Measurements from ENCODE around the gene HAPLN3.
"Not testable (repeated sequence)": the region's sequence is repeated elsewhere in the genome, so short reads cannot be mapped to it uniquely, and the experiment has no call there.

Gene HAPLN3

DNA sequence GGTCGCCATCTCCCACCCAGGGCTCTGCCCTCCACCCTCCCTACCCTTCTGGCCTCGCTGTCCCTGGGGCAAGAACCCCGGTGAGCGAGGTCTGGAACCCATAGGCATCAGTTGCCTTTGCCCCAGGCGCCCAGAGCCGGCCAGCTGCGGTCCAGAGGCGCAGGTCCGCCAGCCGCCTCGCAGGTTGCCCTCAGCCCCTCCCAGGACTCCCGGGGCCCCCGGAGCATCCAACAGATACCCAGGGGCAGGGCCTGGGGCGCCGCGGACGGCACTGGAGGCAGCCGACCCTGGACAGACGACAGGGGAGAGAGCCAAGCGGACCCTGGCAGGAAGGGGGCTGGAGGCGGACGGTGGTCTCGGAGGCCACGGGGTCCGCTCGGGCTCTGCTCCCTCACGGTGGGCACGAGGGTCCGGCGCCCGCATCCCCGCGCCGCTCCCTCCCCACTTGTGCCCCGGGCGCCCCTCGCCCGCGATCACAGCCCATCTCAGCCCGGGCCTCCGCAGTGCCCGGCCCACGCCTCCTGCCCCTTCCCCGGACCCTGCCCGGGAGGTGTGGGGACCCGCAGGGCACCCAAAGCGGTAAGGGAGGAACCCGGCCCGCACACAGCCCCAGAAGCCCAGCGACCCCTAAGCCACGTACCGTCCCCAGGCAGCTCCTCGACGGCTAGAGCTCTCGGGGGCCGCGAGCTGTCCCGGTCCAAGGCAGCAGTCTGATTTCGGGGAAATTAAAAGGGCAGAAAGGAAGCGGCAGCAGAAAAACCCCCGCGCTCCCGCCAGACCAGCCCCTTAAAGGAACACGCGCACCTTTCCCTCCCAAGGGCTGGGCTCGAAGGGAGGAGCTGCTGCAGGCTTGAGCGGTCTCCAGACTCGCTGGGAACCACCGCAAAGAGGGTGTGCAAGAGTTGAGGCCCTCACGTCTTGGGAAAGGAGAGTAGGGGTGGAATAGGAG is at the start of gene HAPLN3:
Gene HAPLN3, minus strand, starts transcription at position 726 of the 949 bp plus-strand sequence. CDS start 8,246 bp downstream, outside the sequence.
- H3K9me3 Mint-ChIP-seq, result no peaks in the 10 kb centered on the region
- H3K4me3 Mint-ChIP-seq, result peak within 1 kb of the TSS; percentile 90
- H3K4me1 Mint-ChIP-seq (ENCODE audit: low read depth), result peaks cover 36% of the 10 kb centered on the region
- H3K27me3 Mint-ChIP-seq (ENCODE audit: low read depth), result no peaks in the 10 kb centered on the region
- H3K27ac Mint-ChIP-seq, result peak within 1 kb of the TSS; percentile 73
- H3K36me3 Mint-ChIP-seq (ENCODE audit: low read depth), result no peaks in the 10 kb centered on the region

GRCh38 chr15:88940110-88940675 is 44.8 kb upstream of the HAPLN3 start:
- Mint-ChIP-seq H3K27ac (no peak overlapping the region), H3K4me1 (ENCODE audit: low read depth) (no peaks in the 10 kb centered on the region), H3K36me3 (ENCODE audit: low read depth) (no peaks in the 10 kb centered on the region), H3K9me3 (no peaks in the 10 kb centered on the region), H3K27me3 (ENCODE audit: low read depth) (peaks cover 10% of the 10 kb centered on the region), H3K4me3 (no peak overlapping the region)

GRCh38 chr15:88939486-88939806 is 44.1 kb upstream of the HAPLN3 start:
- no peaks in the 10 kb centered on the region for H3K36me3 Mint-ChIP-seq (ENCODE audit: low read depth)
- no peaks in the 10 kb centered on the region for H3K9me3 Mint-ChIP-seq
- peaks cover 12% of the 10 kb centered on the region for H3K27me3 Mint-ChIP-seq (ENCODE audit: low read depth)
- H3K4me3 Mint-ChIP-seq, result no peak overlapping the region
- H3K27ac Mint-ChIP-seq, result no peak overlapping the region
- no peaks in the 10 kb centered on the region for H3K4me1 Mint-ChIP-seq (ENCODE audit: low read depth)

DNA sequence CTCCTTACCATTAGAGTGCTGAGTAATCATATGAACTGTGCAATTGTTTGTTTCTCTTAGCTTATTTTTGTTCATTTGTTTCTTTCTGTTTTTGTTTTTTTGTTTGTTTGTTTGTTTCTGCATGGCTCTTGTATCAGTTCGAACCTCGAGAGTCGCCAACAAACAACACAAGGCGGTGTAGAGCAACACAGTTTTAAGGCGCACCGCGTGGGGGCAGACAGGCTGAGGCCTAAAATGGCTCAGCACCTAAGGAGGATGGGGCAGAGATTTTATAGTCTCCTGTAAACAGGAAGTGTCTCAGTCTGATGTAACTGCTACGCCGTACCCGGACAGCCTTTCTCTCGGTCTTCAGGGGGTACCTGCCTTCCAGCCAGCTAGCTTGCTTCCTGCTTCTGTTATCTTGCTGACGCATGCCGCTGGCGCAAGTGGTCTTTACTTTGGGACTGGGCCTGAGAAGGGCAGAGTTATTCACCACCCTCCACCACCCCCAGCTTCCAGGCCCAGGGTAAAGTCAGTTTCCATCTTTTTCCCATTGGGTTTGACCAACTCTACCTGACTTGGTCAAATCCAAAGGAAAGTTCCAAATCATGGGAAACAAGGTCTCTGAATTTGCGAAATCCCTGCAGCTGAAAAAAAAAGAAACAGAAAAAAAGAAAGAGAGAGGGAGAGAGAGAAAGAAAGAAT is 43.6 kb upstream of the HAPLN3 start:
- H3K36me3 Mint-ChIP-seq (ENCODE audit: low read depth), result no peaks in the 10 kb centered on the region
- H3K27ac Mint-ChIP-seq, result no peak overlapping the region
- H3K4me3 Mint-ChIP-seq, result no peak overlapping the region
- peaks cover 12% of the 10 kb centered on the region for H3K27me3 Mint-ChIP-seq (ENCODE audit: low read depth)
- no peaks in the 10 kb centered on the region for H3K9me3 Mint-ChIP-seq
- H3K4me1 Mint-ChIP-seq (ENCODE audit: low read depth), result no peaks in the 10 kb centered on the region

- H3K27me3 Mint-ChIP-seq (ENCODE audit: low read depth), result peaks cover 22% of the 10 kb centered on the region
- not testable (repeated sequence) for H3K36me3 Mint-ChIP-seq (ENCODE audit: low read depth); H3K27ac Mint-ChIP-seq; H3K4me1 Mint-ChIP-seq (ENCODE audit: low read depth); H3K4me3 Mint-ChIP-seq; H3K9me3 Mint-ChIP-seq
These were observed 39.1 kb upstream of the HAPLN3 start for GRCh38 chr15:88934449-88934848.

DNA sequence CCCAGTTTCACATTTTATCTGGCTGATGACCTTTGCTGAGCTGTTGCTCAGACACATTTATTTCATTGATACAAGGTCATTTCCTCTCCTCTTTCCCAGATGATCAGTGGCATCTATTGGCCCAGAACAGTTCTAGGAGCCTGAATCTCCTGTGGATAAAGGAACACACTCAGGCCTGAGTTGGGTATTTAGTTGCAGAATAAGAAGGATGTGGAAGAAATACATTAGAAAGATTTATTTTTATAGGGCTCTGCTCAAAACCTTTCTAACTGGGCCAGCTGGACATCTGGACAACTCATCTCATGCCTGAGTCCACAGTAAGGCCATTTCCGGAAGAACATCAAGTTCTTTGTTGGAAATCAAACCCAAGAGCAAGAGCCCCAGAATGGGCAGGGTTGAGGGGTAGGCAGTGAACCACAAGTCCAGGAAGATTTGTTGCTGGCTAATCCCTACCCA is 37.6 kb upstream of the HAPLN3 start:
- no peak overlapping the region for H3K27ac Mint-ChIP-seq
- H3K27me3 Mint-ChIP-seq (ENCODE audit: low read depth), result peaks cover 22% of the 10 kb centered on the region
- no peak overlapping the region for H3K4me3 Mint-ChIP-seq
- H3K4me1 Mint-ChIP-seq (ENCODE audit: low read depth), result no peaks in the 10 kb centered on the region
- peaks cover 9% of the 10 kb centered on the region for H3K9me3 Mint-ChIP-seq
- H3K36me3 Mint-ChIP-seq (ENCODE audit: low read depth), result no peaks in the 10 kb centered on the region

- Mint-ChIP-seq H3K4me3 (no peak overlapping the region), H3K9me3 (peaks cover 9% of the 10 kb centered on the region), H3K36me3 (ENCODE audit: low read depth) (no peaks in the 10 kb centered on the region), H3K27me3 (ENCODE audit: low read depth) (peaks cover 22% of the 10 kb centered on the region), H3K4me1 (ENCODE audit: low read depth) (no peaks in the 10 kb centered on the region), H3K27ac (no peak overlapping the region)
These were observed 37.0 kb upstream of the HAPLN3 start for GRCh38 chr15:88932271-88932874.

- Mint-ChIP-seq H3K9me3 (peaks cover 9% of the 10 kb centered on the region), H3K4me3 (no peak overlapping the region), H3K27me3 (ENCODE audit: low read depth) (peaks cover 16% of the 10 kb centered on the region), H3K27ac (no peak overlapping the region), H3K36me3 (ENCODE audit: low read depth) (no peaks in the 10 kb centered on the region), H3K4me1 (ENCODE audit: low read depth) (no peaks in the 10 kb centered on the region)
These were observed 35.2 kb upstream of the HAPLN3 start for GRCh38 chr15:88930579-88930978.

GRCh38 chr15:88929358-88930098 is 34.2 kb upstream of the HAPLN3 start:
- H3K9me3 Mint-ChIP-seq; H3K36me3 Mint-ChIP-seq (ENCODE audit: low read depth): not testable (repeated sequence)

GRCh38 chr15:88928192-88928591 is 32.8 kb upstream of the HAPLN3 start:
- peaks cover 10% of the 10 kb centered on the region for H3K27me3 Mint-ChIP-seq (ENCODE audit: low read depth)
- not testable (repeated sequence) for H3K36me3 Mint-ChIP-seq (ENCODE audit: low read depth); H3K4me1 Mint-ChIP-seq (ENCODE audit: low read depth); H3K27ac Mint-ChIP-seq; H3K4me3 Mint-ChIP-seq; H3K9me3 Mint-ChIP-seq

More at GRCh38 chr15:88929358-88930098, 34.2 kb upstream of the HAPLN3 start:
- peaks cover 10% of the 10 kb centered on the region for H3K27me3 Mint-ChIP-seq (ENCODE audit: low read depth)
- H3K4me1 Mint-ChIP-seq (ENCODE audit: low read depth); H3K4me3 Mint-ChIP-seq; H3K27ac Mint-ChIP-seq: not testable (repeated sequence)

DNA sequence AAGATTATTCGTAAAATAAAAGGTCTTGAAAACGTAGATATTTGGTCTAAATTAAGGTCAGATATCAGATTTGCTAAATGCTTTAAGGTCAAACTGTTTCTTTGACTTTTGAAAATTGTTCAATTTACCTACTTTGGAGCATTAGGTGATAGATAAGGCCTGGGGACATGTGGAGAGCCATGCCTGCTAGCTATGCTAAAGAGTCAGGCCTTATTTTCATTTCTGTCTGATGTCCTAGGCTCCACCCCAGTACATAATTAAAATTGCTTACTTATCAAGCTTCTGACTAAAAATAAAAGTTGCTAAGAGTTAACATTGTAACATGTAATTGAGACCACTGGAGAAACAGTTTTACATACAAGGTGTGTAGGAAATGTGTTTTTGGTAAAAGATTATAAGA is 30.3 kb upstream of the HAPLN3 start:
- not testable (repeated sequence) for H3K27ac Mint-ChIP-seq

GRCh38 chr15:88920892-88921435 is 25.6 kb upstream of the HAPLN3 start:
- H3K9me3 Mint-ChIP-seq; H3K36me3 Mint-ChIP-seq (ENCODE audit: low read depth); H3K4me3 Mint-ChIP-seq; H3K27me3 Mint-ChIP-seq (ENCODE audit: low read depth): not testable (repeated sequence)
- H3K27ac Mint-ChIP-seq, result peak overlapping the region; percentile 23
- H3K4me1 Mint-ChIP-seq (ENCODE audit: low read depth), result peaks cover 15% of the 10 kb centered on the region

More for the DNA sequence above, 30.3 kb upstream of the HAPLN3 start:
- not testable (repeated sequence) for H3K36me3 Mint-ChIP-seq (ENCODE audit: low read depth); H3K4me3 Mint-ChIP-seq; H3K9me3 Mint-ChIP-seq; H3K27me3 Mint-ChIP-seq (ENCODE audit: low read depth); H3K4me1 Mint-ChIP-seq (ENCODE audit: low read depth)

DNA sequence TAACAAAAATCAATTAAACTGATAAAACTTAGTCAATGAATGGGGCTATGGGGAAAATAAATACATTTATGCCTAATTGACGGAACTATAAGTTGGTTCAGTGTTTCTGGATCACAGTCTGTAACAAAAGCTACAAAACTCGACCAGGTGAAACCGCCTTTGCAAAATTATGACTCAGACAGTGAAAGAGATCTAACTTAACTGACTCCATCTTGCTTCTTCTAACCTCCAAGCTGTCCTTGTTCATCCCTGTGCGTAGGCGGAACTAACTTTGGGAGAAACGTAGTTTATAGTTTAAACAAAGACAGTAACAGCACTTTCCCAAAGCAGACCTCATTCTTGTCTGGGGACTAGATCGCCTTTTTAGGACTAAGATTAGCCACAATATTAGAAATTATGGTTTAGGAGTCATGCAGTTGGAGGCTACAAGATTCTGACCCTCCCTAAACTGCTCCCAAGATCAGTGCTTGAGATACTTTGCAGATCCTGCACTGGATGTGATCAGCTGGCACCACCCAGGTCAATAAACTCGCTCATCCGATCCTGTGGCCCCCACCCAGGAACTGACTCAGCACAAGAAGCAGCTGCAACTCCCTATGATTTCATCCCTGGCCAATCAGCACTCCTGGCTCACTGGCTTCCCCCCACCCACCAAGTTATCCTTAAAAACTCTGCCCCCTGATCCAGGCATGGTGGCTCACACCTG is 25.0 kb upstream of the HAPLN3 start:
- H3K9me3 Mint-ChIP-seq, result no peaks in the 10 kb centered on the region
- no peaks in the 10 kb centered on the region for H3K27me3 Mint-ChIP-seq (ENCODE audit: low read depth)
- H3K36me3 Mint-ChIP-seq (ENCODE audit: low read depth), result no peaks in the 10 kb centered on the region
- H3K4me1 Mint-ChIP-seq (ENCODE audit: low read depth), result peaks cover 15% of the 10 kb centered on the region
- H3K27ac Mint-ChIP-seq, result peak overlapping the region; percentile 23
- H3K4me3 Mint-ChIP-seq, result peak overlapping the region; percentile 38

Measured in T-helper 1 cell treated with Interleukin-12 subunit alpha and Interleukin-12 subunit beta and Interleukin-4 antibody, amounts not matched to agents 30 μg/mL and 1 μg/mL, for 36 hours (primary cell).